BE2C (cell line): Measurements from ENCODE around the gene HDAC4.

Experiments used
- DNase-seq: peaks from one replicate; pipeline ENCODE4 v3.0.0-alpha.2; 2020
- H3K27me3 ChIP-seq: fragments of 250-450 bp; sonication (Bioruptor Pico); 2 replicates; pipeline ENCODE4 v1.5.1; 2020; ENCODE audit warnings: mild to moderate bottlenecking
- H3K36me3 ChIP-seq: fragments of 250-450 bp; sonication (Bioruptor Pico); 2 replicates; pipeline ENCODE4 v1.5.1; 2020; ENCODE audit warnings: mild to moderate bottlenecking
- H3K4me1 ChIP-seq: fragments of 250-450 bp; sonication (Bioruptor Pico); 2 replicates; pipeline ENCODE4 v1.5.1; 2020
- H3K4me3 ChIP-seq: 2 replicates; pipeline ENCODE4 v1.5.1; 2011; ENCODE audit warnings: low read depth, low read length
- H3K9me3 ChIP-seq: fragments of 250-450 bp; sonication (Bioruptor Pico); 2 replicates; pipeline ENCODE4 v1.5.1; 2020
- CTCF ChIP-seq: IDR thresholded peaks from 2 replicates; pipeline ENCODE4 v1.5.1; 2012; ENCODE audit warnings: mild to moderate bottlenecking, low read depth, low read length

The HDAC4 gene

DNA sequence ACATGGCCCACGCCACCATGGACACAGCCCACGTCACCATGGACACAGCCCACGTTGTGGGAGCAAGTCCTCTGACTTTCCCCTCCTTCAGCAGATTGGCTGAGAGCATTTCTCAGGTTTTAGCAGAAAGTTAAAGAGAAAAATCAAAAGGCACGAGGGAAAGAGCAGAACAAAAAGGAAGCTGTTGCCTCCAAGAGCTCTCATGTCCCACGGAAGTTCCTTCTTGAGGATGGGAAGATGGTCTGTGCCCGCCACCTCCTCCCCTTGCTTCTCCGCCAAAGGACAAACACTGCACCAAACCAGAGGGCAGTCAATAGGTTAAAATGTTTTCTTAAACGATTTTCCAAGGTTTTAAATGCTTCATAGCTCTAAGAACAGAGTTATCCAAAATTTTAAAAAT, 148.4 kb downstream of the HDAC4 start:
- Histone ChIP-seq H3K9me3 (0 out of 2 replicates have a peak, but pooled peaks cover 3% of the 10 kb centered on the region), H3K4me1 (peaks cover 41% of the 10 kb centered on the region), H3K4me3 (no peak overlapping the region), H3K27me3 (no peaks in the 10 kb centered on the region), H3K36me3 (no peaks in the 10 kb centered on the region)
- DNase-seq, result no peak
- no peak for TF ChIP-seq CTCF

DNA sequence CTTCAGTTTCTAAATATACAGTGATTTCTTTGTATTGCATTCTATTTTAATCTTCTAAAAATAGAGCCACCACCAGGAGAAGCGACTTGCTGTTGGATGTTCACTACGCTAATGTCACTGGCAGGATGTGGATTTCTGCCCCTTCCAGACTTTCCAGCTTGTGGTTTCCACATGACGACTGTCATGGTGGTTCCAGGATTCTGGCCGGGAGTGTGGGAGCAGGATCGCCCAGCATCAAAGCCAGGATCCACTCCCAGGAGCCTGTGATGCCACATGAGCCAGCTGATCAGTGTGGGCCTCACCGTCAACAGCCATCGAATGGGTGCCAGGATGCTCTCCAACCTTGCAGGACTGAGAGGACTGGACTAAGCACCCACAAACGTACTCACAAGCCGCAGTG, 148.8 kb downstream of the HDAC4 start:
- Histone ChIP-seq H3K9me3 (0 out of 2 replicates have a peak, but pooled peaks cover 3% of the 10 kb centered on the region), H3K4me1 (peaks cover 39% of the 10 kb centered on the region), H3K4me3 (no peak overlapping the region), H3K27me3 (no peaks in the 10 kb centered on the region), H3K36me3 (no peaks in the 10 kb centered on the region)
- TF ChIP-seq CTCF, result no peak
- no peak for DNase-seq

DNA sequence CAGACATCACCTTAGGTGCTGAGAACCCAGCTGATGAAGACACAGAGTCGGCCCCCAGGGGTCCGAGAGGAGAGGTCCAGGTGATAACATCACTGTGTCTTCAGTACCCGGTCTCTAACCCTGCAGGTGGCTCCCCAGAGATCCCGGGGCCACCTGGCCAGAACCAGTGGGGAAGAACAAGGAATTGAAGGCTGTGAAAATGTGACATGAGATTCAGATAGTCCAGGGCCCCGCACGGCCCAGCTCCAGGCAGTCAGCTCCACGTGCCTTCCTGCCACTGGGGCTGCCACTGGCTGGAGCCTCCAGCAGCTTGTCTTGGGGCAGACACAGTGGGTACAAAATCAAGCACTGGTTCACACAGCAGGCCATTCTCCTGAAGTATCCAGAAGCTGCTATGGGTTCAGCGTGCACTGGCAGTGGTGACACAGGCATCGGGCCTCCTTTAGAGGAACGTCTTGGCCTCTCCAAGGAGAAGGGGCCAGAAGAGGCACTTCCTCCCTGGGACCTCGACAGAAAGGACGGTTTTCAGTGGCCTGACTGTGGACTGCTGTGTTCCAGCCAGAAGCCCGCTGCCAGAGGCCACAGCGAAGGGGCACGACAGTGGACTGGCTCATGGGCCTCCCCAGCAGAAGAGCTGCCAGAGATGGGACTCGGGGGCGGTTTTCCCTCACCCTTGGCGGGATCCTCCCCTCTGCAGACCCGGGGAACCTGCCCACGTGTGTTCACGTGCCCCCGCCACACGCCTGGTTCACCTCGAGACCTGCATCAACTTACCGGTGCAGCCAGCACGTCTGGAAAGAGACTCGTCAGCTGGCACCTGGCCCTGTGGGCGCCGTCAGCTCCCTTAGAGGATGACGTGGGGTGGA, 150.4 kb downstream of the HDAC4 start:
- TF ChIP-seq CTCF, result no peak
- no peak overlapping the region for H3K4me3 ChIP-seq
- DNase-seq, result no peak
- no peaks in the 10 kb centered on the region for H3K27me3 ChIP-seq
- H3K9me3 ChIP-seq, result 0 out of 2 replicates have a peak, but pooled peaks cover 3% of the 10 kb centered on the region
- peaks cover 36% of the 10 kb centered on the region for H3K4me1 ChIP-seq
- H3K36me3 ChIP-seq, result no peaks in the 10 kb centered on the region

DNA sequence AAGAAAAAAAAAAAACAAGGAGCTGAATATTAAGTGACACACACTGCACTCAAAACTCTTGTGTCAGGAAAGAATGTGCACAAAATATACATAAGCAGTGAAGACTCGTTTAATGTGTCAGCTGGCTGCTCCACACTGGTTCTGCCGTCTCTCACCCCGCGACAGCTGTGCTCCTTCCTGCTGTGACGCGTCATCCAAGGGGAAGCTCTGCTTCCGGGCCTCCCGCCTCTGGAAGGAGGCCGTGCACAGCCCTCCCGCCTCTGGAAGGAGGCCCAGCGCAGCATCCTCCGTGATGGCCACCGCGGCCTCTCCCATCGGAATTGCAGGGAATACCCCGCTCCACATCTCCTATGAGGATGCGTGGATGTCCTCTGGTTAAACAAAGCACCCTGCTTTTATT, 151.0 kb downstream of the HDAC4 start:
- H3K27me3 ChIP-seq, result no peaks in the 10 kb centered on the region
- peaks cover 37% of the 10 kb centered on the region for H3K4me1 ChIP-seq
- H3K9me3 ChIP-seq, result 0 out of 2 replicates have a peak, but pooled peaks cover 3% of the 10 kb centered on the region
- no peaks in the 10 kb centered on the region for H3K36me3 ChIP-seq
- no peak for TF ChIP-seq CTCF
- DNase-seq, result peak; percentile 73
- H3K4me3 ChIP-seq, result no peak overlapping the region

DNA sequence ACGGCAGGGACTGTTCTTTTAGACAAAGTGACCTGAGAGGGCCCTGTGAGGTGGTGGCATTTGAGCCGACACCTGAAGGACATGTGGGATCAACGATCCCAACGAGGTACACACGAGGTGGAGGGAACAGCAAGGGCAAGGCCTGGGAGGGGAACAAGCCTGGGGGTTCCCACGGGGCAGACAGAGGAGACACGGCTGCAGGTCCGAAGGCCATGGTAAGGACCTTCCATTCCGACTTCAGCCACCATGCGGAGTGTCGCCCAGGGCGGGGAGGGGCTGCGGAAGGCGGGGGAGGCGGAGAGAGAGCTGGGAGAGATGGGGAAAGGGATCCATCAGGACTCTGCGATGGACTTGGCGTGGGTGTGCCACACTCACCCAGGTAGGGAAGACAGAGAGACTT, 151.8 kb downstream of the HDAC4 start:
- no peak for DNase-seq
- Histone ChIP-seq H3K36me3 (no peaks in the 10 kb centered on the region), H3K9me3 (0 out of 2 replicates have a peak, but pooled peaks cover 3% of the 10 kb centered on the region), H3K27me3 (no peaks in the 10 kb centered on the region), H3K4me1 (peaks cover 38% of the 10 kb centered on the region), H3K4me3 (no peak overlapping the region)
- no peak for TF ChIP-seq CTCF
